HG02973 (cell line): ENCODE measurements around the gene RAB20.
"Not testable (repeated sequence)": the region's sequence is repeated elsewhere in the genome, so short reads cannot be mapped to it uniquely, and the experiment has no call there.

Experiments
- ATAC-seq: cut with Tn5 transposase; IDR thresholded peaks from one replicate; pipeline ENCODE4 v1.9.1; 2021; ENCODE audit warnings: moderate library complexity; ENCODE audit not compliant: unreplicated experiment

The RAB20 gene

GRCh38 chr13:110555601-110556223 is 5.8 kb downstream of the RAB20 start:
- ATAC-seq: no peak

GRCh38 chr13:110554946-110555345 is 6.6 kb downstream of the RAB20 start:
- ATAC-seq: no peak

DNA sequence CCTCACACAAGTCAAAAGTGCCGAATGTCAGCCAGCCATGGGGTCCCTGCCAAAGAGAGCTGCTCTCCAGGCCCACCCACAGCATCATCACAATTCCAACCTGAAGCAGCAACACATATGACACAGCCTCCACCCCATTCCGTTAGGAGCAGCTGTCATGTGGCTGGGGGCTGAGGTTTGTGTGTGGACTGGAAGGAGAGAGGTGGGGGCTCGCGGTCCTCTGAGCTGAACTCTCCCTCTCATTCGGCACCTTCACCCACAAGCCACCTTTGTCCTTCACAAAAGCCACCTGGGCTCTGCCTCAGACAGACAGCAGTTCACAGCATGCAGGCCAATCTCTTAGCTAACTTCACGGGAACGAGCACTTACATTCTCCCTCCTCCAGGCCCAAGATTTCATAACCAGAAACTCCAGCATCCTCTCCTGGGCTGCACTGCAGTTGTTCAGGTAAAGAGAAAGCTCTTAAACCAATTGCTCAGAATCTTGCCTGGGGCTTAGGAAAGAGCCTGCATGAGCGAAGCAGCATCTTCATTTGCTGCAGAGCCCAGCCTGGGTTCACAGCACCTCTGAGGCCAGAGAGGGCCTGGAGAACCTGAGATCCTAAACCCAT is 7.2 kb downstream of the RAB20 start:
- no peak for ATAC-seq

- no peak for ATAC-seq
Observed at GRCh38 chr13:110553417-110553816, 8.1 kb downstream of the RAB20 start.

GRCh38 chr13:110552767-110553166 is 8.8 kb downstream of the RAB20 start:
- no peak for ATAC-seq

DNA sequence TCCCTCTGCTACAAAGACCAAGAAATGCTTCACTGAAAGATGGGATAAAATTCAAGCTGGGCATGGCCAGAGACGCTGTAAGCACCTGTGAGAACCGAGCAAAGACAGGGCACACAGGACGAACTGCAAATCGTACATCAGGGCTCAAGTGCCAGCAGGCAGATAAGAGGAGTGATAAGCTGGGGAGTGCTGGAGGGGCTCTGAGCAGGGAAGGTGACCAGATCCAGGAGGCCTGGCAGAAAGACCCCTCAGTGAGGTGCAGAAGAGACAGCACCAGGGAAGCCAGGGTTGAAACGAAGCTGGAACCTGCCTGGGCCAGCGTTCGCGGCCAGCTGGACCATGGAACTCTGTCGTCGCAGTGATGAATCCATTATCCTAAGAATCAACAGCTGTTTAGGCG is 10.2 kb downstream of the RAB20 start:
- no peak for ATAC-seq

DNA sequence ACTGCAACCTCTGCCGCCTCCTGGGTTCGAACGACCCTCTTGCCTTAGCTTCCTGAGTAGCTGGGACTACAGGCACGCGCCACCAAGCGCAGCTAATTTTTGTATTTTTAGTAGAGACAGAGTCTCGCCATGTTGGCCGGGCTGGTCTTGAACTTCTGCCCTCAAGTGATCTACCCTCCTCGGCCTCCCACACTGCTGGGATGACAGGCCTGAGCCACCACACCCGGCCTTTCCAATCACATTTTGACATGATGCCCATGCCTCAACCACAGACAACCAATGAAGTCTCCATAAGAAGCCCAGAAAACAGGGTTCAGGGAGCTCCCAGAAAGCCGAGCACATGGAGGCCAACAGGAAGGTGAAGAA is 11.7 kb downstream of the RAB20 start:
- no peak for ATAC-seq

GRCh38 chr13:110548891-110549794 is 12.4 kb downstream of the RAB20 start:
- no peak for ATAC-seq

DNA sequence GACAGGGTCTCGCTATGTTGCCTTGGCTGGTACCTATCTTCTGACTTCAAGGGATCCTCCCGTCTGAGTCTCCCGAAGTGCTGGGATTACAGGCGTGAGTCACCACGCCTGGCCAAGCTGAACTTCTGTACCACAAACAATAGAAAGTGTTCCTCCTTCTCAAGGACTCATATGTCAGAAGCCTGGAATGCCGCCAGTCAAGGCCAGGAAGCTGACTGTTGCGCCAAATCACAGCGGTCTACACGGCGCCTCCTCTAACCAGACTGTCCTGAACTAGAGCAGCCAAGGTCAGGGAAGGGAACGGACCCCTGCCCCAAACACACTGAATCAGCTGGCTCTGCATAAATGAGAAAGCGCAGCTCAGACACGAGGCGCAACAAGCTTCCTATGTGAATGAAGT is 14.6 kb downstream of the RAB20 start:
- no peak for ATAC-seq

DNA sequence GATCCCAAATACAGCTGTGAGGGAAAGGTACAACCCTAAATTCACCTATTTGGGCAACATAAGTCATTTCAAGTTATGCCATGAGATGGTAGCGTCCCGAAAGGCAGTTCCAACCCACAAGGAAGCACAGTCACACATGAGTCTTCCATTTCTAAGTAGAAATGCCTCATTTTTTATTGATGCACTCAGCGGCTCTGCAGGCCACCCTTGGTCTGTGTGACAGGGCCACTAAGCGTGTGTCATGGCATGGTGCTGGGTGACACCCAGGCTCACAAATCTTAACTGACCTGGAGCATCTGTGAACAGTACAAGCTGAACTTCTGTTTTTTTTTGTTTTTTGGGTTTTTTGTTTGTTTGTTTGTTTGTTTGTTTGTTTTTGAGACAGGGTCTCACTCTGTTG is 15.1 kb downstream of the RAB20 start:
- no peak for ATAC-seq

DNA sequence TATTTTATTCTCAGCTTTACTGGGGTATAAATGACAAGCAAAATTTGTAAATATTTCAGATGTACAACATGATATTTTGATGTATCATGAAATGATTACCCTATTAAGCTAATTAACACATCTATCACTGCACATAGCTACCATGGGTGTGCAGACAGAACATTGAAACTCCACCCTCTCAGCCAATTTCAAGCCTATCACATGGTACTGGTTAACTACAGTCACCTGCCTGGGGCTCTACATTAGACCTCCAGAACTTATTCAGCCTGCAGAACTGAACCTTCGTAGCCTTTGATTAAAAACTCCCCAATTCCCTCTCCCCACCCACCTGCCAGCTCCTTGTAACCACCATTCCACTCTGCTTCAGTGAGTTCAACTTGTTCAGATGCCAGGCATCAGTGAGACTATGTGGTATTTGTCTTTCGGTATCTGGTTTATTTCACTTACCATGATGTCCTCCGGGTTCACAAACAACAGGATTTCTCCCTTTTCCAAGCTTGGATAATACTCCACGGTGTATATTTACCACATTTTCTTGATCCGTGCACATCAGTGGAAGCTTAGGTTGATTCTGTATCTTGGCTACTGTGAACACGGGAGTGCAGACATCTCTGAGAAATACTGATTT is 19.2 kb downstream of the RAB20 start:
- no peak for ATAC-seq

- no peak for ATAC-seq
Observed at GRCh38 chr13:110541526-110541920, 20.0 kb downstream of the RAB20 start.

DNA sequence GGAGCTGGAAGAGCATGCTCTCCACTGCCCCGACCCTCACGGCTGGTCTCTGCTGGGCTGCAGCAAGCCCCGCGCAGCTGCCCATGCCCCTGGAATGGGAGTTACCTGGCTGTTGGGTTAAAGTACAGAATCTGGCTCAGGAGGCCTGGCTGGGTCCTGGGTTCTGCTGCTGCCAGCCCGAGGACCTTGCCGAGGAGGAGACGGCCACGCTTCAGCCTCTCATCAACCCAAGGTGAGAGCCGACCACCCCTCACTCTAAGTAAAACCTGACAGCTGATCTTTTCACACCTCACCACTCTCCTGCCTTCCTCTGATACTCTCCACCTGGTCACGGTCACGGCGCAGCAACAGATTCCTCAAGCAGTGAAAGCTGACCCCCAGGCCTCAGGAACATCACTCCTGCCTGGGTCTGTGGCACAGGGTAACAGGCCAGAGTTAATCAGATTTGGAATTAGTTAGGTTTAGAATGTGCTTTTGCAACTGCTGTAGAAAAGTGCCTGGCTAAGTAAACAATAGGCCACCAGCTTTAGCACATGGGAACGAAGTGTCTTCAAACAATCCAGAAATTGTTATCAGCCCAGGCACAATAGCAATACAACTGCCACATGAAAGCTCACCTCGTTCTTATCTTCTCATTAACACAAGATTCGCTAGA is 20.5 kb downstream of the RAB20 start:
- ATAC-seq: no peak

DNA sequence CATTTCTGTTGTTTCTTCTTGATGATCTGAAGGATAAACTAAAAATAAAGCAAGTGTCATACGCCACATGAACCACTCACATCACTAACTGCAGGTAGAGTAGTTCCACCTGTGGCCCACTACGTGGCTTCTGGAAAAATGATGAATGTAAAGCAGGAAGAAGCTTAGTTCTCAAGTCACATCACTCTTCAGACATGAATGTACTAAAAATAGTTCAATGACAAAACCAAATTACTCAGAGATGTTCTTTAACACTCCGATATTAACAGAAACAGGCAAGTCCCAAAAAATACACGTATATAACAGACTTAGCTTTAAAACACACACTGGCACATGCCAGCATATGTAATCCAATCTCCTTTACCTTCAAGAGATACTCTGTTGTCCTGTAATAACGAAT is 21.6 kb downstream of the RAB20 start:
- no peak for ATAC-seq

- ATAC-seq: no peak
Observed at GRCh38 chr13:110538632-110539031, 22.9 kb downstream of the RAB20 start.

DNA sequence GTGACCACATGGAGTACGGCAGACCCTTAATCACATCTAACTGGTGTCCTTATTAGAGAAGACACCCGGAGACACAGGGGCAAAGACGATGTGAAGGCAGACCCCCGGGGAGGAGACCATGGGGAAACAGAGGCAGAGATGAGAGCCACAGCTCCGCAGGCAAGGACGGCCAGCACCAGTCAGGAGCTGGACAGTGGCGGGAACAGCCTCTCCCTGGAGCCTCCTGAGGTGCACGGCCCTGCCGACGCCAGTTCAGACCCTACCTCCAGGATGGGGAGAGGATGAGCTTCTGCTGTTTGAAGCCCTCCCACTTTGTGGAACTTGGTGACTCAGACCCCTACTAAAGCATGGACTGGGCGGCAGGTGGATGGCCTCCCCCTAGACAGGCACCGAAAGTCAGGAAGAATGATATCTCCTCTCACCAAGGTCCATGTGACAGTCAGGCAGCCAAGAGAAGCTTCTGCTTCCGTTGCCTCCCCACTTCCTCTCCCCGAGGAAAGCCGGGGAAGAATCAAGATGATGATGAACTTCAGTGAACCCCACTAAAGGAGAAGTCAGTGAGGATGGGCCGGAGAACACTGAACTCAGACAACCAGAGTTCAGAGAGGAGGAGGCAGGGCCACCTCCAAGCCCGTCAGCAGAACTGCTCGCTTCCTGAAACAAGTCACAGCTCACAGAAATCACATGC is 25.4 kb downstream of the RAB20 start:
- no peak for ATAC-seq

DNA sequence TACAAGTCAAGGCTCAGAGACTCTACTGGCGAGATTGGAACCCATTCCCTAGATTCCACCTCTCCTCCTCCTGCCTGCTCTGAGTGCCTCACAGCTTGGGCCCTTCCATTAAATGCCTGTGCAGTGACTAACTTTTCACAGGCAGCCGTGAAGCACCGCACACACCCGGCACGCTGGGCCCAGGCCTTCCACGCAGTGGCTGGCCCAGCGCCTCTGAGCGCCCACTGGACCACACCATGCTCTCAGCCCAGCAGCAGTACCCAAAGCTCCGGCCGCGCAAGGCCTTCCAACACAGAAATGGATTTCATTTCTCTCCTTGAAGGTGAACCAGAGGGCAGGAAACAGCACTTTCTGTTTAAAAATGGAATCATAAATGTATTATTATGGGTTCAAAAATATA is 26.0 kb downstream of the RAB20 start:
- ATAC-seq: no peak

- ATAC-seq: no peak
Observed at GRCh38 chr13:110533771-110534670, 27.5 kb downstream of the RAB20 start.

DNA sequence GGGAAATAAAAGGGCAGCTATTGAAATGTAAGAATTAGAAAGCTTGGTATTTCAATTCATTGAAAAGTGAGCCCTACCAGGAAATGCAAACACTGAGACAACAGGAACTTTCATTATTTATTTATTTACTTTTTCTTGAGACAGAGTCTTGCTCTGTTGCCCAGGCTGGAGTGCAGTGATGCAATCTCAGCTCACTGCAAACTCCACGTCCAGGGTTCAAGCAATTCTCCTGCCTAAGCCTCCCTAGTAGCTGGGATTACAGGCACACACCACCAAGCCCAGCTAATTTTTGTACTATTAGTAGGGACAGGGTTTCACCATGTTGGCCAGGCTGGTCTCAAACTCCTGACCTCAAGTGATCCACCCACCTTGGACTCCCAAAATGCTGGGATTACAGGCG is 29.3 kb downstream of the RAB20 start:
- ATAC-seq: not testable (repeated sequence)

DNA sequence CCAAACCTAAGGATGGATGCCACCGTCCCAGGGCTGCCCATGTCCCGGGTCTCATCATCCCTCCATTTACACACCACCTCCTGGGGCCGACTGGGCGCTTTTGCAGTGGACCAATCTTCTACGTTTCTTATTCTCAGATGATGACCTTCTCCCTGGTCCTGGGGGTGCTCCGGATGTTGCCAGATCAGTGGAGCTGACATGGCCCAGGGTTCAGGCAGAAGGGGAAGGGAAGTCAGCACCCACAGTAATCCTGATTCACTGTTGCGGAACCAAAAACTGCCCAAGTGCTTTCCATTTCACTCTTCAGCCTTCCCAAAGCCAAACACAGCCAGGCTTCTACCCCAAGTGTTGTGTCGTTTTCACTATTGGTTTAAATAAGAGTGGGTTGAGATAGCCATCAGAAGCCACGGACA is 29.8 kb downstream of the RAB20 start:
- no peak for ATAC-seq
